WTC11 (cell line): Measurements from ENCODE around the gene NUP210L.

Experiments used
- ATF2 ChIP-seq: sonication (generic); formaldehyde crosslinking; IDR thresholded peaks from 2 replicates; pipeline ENCODE4 v1.8.1; 2022; ENCODE audit warnings: low read depth, missing genetic modification reagents, borderline replicate concordance
- ATF6 ChIP-seq: sonication (generic); formaldehyde crosslinking; IDR thresholded peaks from 2 replicates; pipeline ENCODE4 v1.8.1; 2023; ENCODE audit warnings: mild to moderate bottlenecking, missing genetic modification reagents
- CREB1 ChIP-seq: sonication (generic); formaldehyde crosslinking; IDR thresholded peaks from 2 replicates; pipeline ENCODE4 v1.8.0; 2023; ENCODE audit warnings: mild to moderate bottlenecking, missing genetic modification reagents
- E2F4 ChIP-seq: sonication (generic); formaldehyde crosslinking; IDR thresholded peaks from 2 replicates; pipeline ENCODE4 v1.8.1; 2022; ENCODE audit warnings: low read depth, mild to moderate bottlenecking, moderate library complexity, missing genetic modification reagents, borderline replicate concordance
- MYBL2 ChIP-seq: sonication (generic); formaldehyde crosslinking; IDR thresholded peaks from 2 replicates; pipeline ENCODE4 v1.8.1; 2023; ENCODE audit warnings: mild to moderate bottlenecking, moderate library complexity, missing genetic modification reagents
- NFE2L1 ChIP-seq: sonication (generic); formaldehyde crosslinking; IDR thresholded peaks from 2 replicates; pipeline ENCODE4 v1.8.1; 2023; ENCODE audit warnings: missing genetic modification reagents
- NFYB ChIP-seq: sonication (generic); formaldehyde crosslinking; conservative IDR thresholded peaks from 2 replicates; pipeline ENCODE4 v1.8.0; 2022; ENCODE audit warnings: low read depth, missing genetic modification reagents
- SMAD3 ChIP-seq: sonication (generic); formaldehyde crosslinking; IDR thresholded peaks from 2 replicates; pipeline ENCODE4 v1.8.0; 2022; ENCODE audit warnings: missing genetic modification reagents, mild to moderate bottlenecking, borderline replicate concordance
- USF1 ChIP-seq: sonication (generic); formaldehyde crosslinking; IDR thresholded peaks from 2 replicates; pipeline ENCODE4 v1.8.0; 2022; ENCODE audit warnings: mild to moderate bottlenecking, missing genetic modification reagents
- TF ChIP-seq, protein P1 (sequence below): fragments of 200-600 bp; IDR thresholded peaks from 2 replicates; pipeline ENCODE4 v1.8.0; 2022; ENCODE audit warnings: antibody characterized with exemption
- TF ChIP-seq, protein P2 (sequence below): sonication (generic); formaldehyde crosslinking; conservative IDR thresholded peaks from 2 replicates; pipeline ENCODE4 v1.8.1; 2022; ENCODE audit warnings: mild to moderate bottlenecking, missing genetic modification reagents

DNA sequence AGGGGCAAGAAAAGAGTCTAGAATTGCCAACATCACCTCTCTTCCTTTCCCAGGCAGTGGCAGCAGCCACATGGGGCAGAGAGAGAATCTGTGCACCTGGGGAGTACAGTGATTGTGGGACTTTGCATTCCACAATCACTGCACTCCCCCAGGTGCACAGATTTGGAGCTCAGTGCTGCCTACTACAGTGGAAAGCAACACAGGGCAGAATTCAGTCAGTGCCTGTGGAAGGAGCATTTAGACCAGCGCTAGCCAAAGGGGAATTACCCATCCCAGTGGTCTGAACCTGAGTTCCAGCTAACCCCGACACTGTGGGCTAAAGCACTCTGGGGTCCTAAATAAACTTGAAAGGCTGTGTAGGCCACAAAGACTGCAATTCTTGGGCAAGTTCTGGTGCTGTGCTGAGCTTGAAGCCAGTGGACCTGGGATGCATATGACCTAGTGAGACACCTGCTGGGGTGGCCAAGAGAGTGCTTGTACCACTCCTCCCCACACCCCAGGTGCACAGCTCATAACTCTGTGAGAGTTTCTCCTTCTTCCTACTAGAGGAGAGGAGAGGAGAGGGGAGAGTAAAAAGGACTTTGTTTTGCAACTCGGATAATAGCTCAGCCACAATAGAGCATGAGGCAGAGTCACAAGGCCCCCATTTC is 50.3 kb downstream of the NUP210L start:
- TF ChIP-seq E2F4 (CRISPR knock-in tag) = no peak
- TF ChIP-seq USF1 (CRISPR knock-in tag) = no peak
- no peak for TF ChIP-seq ATF2 (CRISPR knock-in tag)
- no peak for TF ChIP-seq MYBL2 (CRISPR knock-in tag)
- TF ChIP-seq, protein P1, sequence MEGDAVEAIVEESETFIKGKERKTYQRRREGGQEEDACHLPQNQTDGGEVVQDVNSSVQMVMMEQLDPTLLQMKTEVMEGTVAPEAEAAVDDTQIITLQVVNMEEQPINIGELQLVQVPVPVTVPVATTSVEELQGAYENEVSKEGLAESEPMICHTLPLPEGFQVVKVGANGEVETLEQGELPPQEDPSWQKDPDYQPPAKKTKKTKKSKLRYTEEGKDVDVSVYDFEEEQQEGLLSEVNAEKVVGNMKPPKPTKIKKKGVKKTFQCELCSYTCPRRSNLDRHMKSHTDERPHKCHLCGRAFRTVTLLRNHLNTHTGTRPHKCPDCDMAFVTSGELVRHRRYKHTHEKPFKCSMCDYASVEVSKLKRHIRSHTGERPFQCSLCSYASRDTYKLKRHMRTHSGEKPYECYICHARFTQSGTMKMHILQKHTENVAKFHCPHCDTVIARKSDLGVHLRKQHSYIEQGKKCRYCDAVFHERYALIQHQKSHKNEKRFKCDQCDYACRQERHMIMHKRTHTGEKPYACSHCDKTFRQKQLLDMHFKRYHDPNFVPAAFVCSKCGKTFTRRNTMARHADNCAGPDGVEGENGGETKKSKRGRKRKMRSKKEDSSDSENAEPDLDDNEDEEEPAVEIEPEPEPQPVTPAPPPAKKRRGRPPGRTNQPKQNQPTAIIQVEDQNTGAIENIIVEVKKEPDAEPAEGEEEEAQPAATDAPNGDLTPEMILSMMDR = no peak
- TF ChIP-seq SMAD3 = no peak
- TF ChIP-seq ATF6 (CRISPR knock-in tag) = no peak
- TF ChIP-seq NFE2L1 = no peak
- no peak for TF ChIP-seq CREB1
- TF ChIP-seq, protein P2, sequence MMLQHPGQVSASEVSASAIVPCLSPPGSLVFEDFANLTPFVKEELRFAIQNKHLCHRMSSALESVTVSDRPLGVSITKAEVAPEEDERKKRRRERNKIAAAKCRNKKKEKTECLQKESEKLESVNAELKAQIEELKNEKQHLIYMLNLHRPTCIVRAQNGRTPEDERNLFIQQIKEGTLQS (CRISPR knock-in tag) = no peak
- no peak for TF ChIP-seq NFYB (CRISPR knock-in tag)
